Measurements from ENCODE around the gene PNMT. TPM values are rescaled to one million over a fixed set of nuclear protein-coding genes. Genes with fewer than 3 reads are reported as not detected.

Gene PNMT
- total RNA-seq, 4 donors from 2014 or later: 0.53 to 1.6 (median 1.1) TPM

GRCh38 chr17:39702901-39703893, 34.9 kb downstream of the PNMT start:
- 57% methylated on average over 12 of the region's 12 CpGs for WGBS
- H3K4me3 ChIP-seq: no peak overlapping the region

DNA sequence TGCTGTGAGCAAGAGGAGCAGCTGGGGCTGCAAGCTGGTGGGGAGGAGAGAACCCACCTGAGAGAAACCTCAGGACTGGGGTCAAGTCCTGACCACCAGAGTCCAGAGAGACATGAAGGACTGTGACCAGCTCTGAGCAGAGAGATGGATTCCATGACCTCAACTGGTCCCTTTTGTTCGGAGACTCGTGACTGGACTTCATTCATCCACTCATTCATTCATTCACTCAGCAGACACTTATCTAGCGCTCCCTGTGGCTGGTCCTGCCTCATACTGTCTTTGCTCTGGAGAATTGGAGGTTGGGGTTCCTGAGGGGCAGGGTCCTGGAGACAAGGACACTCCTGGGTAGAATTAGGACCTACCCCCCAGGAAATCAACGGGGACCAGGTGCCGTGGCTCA, 35.7 kb downstream of the PNMT start:
- TF ChIP-seq POLR2AphosphoS5 (IDR thresholded peaks at IDR 0.05) (no peak), POLR2A (IDR thresholded peaks at IDR 0.05) (no peak), EP300 (IDR thresholded peaks at IDR 0.05) (no peak), CTCF (IDR thresholded peaks at IDR 0.05) (no peak)
- Histone ChIP-seq H3K27me3 (no peaks in the 10 kb centered on the region), H3K4me3 (no peak overlapping the region), H3K4me1 (peaks cover 81% of the 10 kb centered on the region), H3K9me3 (no peaks in the 10 kb centered on the region), H3K27ac (peak overlapping the region; percentile 87), H3K36me3 (peaks cover 20% of the 10 kb centered on the region)
- no peak for DNase-seq (ENCODE audit: low spot score in 2 of 2)
- 81% methylated on average over 5 of the region's 5 CpGs for WGBS

More at GRCh38 chr17:39702901-39703893, 34.9 kb downstream of the PNMT start:
- peaks cover 13% of the 10 kb centered on the region for H3K36me3 ChIP-seq
- no peak for DNase-seq (ENCODE audit: low spot score in 2 of 2)
- no peak for TF ChIP-seq CTCF (IDR thresholded peaks at IDR 0.05)
- no peak for TF ChIP-seq POLR2A (IDR thresholded peaks at IDR 0.05)
- TF ChIP-seq EP300 (IDR thresholded peaks at IDR 0.05): no peak
- TF ChIP-seq POLR2AphosphoS5 (IDR thresholded peaks at IDR 0.05): no peak
- H3K9me3 ChIP-seq: no peaks in the 10 kb centered on the region
- peaks cover 81% of the 10 kb centered on the region for H3K4me1 ChIP-seq
- H3K27ac ChIP-seq: peak overlapping the region; percentile 56
- H3K27me3 ChIP-seq: no peaks in the 10 kb centered on the region

- Histone ChIP-seq H3K4me3 (peak overlapping the region; percentile 15), H3K4me1 (peaks cover 72% of the 10 kb centered on the region), H3K27ac (peak overlapping the region; percentile 87), H3K36me3 (peaks cover 31% of the 10 kb centered on the region), H3K9me3 (no peaks in the 10 kb centered on the region), H3K27me3 (no peaks in the 10 kb centered on the region)
- TF ChIP-seq CTCF (IDR thresholded peaks at IDR 0.05): peak; percentile 29 to 31
- TF ChIP-seq POLR2A (IDR thresholded peaks at IDR 0.05): no peak
- 49% methylated on average over 11 of the region's 11 CpGs for WGBS
- no peak for DNase-seq (ENCODE audit: low spot score in 2 of 2)
Observed at GRCh38 chr17:39704821-39705551, 36.7 kb downstream of the PNMT start.

DNA sequence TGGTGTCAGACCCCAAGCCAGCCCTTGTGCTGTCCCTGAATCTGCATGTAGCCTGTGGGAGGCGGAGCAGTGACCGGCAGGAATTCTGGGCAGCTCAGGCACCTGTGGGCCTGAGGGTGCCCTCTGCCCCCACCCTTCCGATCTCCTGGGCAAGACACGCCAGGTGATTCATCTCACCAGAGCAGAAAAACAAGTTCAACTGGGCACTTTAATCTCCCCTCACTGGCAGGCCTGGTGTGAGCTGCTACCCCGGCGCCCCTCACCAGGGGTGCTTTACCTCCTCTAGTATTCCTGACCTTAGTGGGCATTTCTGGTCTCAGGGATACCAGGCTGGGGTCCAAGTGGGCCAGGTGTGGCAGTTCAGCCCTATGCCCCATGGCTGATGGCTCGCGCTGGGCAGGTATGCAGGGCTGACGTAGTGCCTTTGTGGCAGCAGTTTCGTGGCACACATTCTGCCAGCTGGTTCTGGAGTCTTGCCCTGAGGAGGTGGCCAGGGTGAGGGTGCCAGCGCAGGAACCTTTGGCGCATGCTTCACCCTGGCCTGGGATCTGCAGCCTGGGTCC, 37.6 kb downstream of the PNMT start:
- no peaks in the 10 kb centered on the region for H3K27me3 ChIP-seq
- peak overlapping the region; percentile 87 for H3K27ac ChIP-seq
- peaks cover 64% of the 10 kb centered on the region for H3K4me1 ChIP-seq
- no peak for DNase-seq (ENCODE audit: low spot score in 2 of 2)
- WGBS: 48% methylated on average over 6 of the region's 12 CpGs
- H3K36me3 ChIP-seq: peaks cover 40% of the 10 kb centered on the region
- no peak for TF ChIP-seq CTCF (IDR thresholded peaks at IDR 0.05)
- no peak for TF ChIP-seq EP300 (IDR thresholded peaks at IDR 0.05)
- no peak for TF ChIP-seq POLR2A (IDR thresholded peaks at IDR 0.05)
- TF ChIP-seq POLR2AphosphoS5 (IDR thresholded peaks at IDR 0.05): no peak
- H3K4me3 ChIP-seq: peak overlapping the region; percentile 15
- no peaks in the 10 kb centered on the region for H3K9me3 ChIP-seq
